Thyroid gland (tissue), 4 donors: Measurements from ENCODE around the gene TBX2.

Experiments
- POLR2A ChIP-seq, 2 donors: fragments of 450-650 bp; IDR thresholded peaks; one replicate each; pipeline ENCODE4 v1.6.1; 2017; ENCODE audit warnings: antibody characterized with exemption in 2 of 2, mild to moderate bottlenecking in 2 of 2, moderate library complexity in 1 of 2
- TF ChIP-seq, protein P1 (sequence below), 6 experiments: fragments of 200-600 bp in 3 of 6; fragments of 450-650 bp in 3 of 6; sonication (generic) in 3 of 6; IDR thresholded peaks; one replicate each; pipeline ENCODE4 v1.5.1; 2016 to 2019; ENCODE audit warnings: antibody characterized with exemption in 6 of 6, mild to moderate bottlenecking in 2 of 6, inconsistent platforms in 1 of 6, moderate library complexity in 1 of 6

DNA sequence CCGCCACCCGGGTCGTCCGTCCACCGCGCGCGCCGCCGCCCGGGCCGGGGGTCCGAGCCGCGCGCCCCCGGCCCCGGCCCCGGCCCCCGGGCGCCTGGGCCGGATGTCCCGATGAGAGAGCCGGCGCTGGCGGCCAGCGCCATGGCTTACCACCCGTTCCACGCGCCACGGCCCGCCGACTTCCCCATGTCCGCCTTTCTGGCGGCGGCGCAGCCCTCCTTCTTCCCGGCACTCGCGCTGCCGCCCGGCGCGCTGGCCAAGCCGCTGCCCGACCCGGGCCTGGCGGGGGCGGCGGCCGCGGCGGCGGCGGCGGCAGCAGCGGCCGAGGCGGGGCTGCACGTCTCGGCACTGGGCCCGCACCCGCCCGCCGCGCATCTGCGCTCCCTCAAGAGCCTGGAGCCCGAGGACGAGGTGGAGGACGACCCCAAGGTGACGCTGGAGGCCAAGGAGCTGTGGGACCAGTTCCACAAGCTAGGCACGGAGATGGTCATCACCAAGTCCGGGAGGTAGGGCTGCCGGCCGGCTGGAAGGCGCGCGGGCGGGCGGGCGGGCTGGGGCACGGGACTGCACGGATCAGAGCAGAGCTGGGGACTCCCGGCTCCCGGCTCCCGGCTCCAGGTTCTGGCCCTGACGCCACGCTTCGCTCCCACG, 548 bp downstream of the TBX2 start:
- TF ChIP-seq, protein P1, sequence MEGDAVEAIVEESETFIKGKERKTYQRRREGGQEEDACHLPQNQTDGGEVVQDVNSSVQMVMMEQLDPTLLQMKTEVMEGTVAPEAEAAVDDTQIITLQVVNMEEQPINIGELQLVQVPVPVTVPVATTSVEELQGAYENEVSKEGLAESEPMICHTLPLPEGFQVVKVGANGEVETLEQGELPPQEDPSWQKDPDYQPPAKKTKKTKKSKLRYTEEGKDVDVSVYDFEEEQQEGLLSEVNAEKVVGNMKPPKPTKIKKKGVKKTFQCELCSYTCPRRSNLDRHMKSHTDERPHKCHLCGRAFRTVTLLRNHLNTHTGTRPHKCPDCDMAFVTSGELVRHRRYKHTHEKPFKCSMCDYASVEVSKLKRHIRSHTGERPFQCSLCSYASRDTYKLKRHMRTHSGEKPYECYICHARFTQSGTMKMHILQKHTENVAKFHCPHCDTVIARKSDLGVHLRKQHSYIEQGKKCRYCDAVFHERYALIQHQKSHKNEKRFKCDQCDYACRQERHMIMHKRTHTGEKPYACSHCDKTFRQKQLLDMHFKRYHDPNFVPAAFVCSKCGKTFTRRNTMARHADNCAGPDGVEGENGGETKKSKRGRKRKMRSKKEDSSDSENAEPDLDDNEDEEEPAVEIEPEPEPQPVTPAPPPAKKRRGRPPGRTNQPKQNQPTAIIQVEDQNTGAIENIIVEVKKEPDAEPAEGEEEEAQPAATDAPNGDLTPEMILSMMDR (IDR thresholded peaks at IDR 0.05): no peak
- TF ChIP-seq POLR2A (IDR thresholded peaks at IDR 0.05): no peak
